Omental fat pad (tissue), 4 donors: Measurements from ENCODE around the gene AUTS2. TPM values are rescaled to one million over a fixed set of nuclear protein-coding genes. Genes with fewer than 3 reads are reported as not detected.
A peak's percentile ranks its signal among the peaks of the same experiment; 100 is the strongest.

ENCODE experiments used
- ATAC-seq: fragments of 150-250 bp; one replicate; pipeline ENCODE4 v1.9.1; 2016; ENCODE audit warnings: mild to moderate bottlenecking, moderate library complexity; ENCODE audit not compliant: low FRiP score
- DNase-seq: peaks from one replicate; pipeline ENCODE4 v3.0.0-alpha.2; 2019; ENCODE audit warnings: low spot score
- total RNA-seq, 4 donors: library from RNA; depleted of rRNA; stranded (reverse); fragments of >200 nt; gene quantifications; one replicate each; pipeline ENCODE4 v1.1.0, GENCODE V29; 2016
- TF ChIP-seq, protein P1 (sequence below), 3 donors: fragments of 450-650 bp; IDR thresholded peaks; one replicate each; pipeline ENCODE4 v1.5.1; 2016 to 2017; ENCODE audit warnings: antibody characterized with exemption in 3 of 3, mild to moderate bottlenecking in 3 of 3, moderate library complexity in 2 of 3

Gene AUTS2
- total RNA-seq, 4 donors from 2014 or later: 13.2 to 27.0 (median 21.2) TPM

DNA sequence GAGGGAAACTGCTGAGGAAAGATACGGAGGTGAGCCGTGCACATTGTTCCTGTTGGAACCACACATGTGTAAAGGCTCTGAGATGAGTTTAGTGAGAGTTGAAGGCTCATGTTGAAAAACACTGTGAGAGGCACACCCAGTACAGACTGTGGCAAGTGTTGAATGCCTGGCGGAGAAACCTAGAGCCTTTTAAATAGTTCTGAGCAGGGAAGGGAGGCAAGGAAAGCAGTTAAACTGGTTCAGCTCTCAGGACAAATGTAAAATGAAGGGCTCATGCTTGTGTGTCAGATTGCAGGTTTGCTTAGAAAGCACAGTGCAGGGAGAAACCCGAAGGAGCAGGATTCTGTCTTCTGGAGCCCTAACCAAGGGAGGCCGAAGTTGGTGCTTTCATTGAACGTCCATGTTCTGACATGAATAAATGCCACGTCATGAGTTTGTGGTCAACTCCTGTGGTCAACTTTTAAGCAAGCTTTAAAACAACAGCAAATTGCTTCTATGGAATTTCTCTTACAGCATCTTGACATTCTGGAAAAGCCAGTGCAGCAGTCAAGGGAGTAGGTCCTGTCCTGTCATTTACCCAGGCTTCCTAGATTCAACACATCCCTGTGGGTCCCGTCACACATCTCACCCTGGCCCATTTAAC, 882.8 kb downstream of the AUTS2 start:
- TF ChIP-seq, protein P1, sequence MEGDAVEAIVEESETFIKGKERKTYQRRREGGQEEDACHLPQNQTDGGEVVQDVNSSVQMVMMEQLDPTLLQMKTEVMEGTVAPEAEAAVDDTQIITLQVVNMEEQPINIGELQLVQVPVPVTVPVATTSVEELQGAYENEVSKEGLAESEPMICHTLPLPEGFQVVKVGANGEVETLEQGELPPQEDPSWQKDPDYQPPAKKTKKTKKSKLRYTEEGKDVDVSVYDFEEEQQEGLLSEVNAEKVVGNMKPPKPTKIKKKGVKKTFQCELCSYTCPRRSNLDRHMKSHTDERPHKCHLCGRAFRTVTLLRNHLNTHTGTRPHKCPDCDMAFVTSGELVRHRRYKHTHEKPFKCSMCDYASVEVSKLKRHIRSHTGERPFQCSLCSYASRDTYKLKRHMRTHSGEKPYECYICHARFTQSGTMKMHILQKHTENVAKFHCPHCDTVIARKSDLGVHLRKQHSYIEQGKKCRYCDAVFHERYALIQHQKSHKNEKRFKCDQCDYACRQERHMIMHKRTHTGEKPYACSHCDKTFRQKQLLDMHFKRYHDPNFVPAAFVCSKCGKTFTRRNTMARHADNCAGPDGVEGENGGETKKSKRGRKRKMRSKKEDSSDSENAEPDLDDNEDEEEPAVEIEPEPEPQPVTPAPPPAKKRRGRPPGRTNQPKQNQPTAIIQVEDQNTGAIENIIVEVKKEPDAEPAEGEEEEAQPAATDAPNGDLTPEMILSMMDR (IDR thresholded peaks at IDR 0.05): no peak
- ATAC-seq: no peak
- DNase-seq: no peak

DNA sequence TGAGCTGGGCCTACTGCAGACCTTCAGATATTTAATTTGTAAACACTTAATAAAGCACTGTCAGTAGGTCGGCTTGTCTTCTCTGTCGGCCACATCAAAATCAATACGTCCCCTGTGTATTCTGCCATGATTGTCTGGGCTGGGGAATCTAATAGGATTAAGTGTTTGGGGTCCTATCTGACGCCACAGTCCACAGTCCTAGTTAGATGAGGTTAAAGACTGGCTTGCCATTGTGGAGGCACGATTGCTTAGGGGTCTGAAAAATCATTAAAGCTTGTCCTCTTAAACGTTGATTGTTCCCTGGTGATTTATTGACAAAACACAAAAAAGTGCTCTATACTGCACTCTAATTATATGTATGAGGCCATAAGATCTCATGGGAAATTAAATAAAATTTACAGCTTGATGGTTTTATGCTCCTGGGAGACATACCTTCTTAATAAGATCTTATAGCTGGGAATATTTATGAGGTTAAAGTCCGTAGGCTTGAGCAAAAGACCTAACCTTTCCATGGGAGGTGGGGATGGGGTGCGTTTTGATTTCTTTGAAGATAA, 883.4 kb downstream of the AUTS2 start:
- TF ChIP-seq, protein P1 (IDR thresholded peaks at IDR 0.05): no peak
- DNase-seq (no peak), ATAC-seq (no peak)

DNA sequence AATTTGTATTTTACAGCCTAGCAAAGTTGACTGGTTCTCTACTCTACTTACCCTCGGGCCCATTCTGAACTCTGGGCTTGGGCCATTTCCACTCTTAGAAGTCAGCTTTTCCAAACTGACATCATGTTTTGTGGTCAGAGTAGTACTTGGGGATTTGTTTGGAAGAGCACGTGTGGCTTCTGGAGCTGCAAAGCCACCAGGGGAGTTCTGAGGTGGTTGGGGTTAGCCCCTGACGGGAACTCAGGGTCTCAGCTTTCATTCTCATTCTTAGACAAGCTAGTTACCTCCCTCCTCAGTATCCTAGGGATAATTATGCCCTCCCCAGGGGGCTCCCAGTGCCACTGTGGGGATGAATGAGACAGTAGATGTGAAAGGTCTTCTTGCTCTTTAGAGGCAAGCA, 886.0 kb downstream of the AUTS2 start:
- TF ChIP-seq, protein P1 (IDR thresholded peaks at IDR 0.05): no peak
- no peak for DNase-seq
- ATAC-seq: no peak

DNA sequence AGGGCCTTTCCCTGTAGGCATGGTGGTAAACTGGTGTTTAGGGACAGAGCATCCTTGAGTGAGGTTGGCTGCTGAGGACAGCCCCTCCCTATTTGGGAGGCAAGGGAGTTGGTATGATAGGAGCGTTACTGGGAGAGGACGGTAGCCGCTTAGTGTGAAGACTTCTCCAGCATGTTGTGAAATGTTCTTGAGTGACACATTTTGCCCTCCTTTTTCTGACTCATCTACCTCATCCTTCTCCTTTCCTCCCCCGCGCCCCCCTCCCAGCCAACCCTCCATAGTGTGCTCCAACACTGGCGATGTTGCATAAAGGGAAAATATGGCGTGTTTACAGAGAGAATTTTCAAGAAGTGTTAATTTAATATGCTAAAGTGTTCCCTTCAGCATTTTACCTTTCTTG, 888.7 kb downstream of the AUTS2 start:
- ATAC-seq: peak; percentile 94
- TF ChIP-seq, protein P1 (IDR thresholded peaks at IDR 0.05): no peak
- DNase-seq: peak; percentile 27

DNA sequence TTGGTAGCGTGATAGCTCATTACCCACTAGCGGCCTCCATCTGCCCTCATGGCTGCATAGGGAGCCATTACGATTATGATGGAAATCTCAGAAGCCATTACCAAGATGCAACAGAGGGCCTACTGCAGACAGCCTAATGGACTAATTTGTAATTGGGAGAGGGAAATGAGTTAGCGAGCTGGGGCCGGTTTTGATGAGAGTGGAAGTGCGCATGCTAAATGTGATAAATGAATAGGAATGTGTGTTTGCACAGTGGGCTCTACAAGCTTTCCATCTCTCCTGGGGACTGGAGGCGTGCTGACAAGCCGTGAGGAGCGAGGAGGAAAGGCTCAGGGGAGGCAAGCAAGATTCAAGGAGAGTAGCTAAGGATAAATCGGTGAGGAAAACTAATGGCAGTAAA, 889.2 kb downstream of the AUTS2 start:
- no peak for ATAC-seq
- TF ChIP-seq, protein P1 (IDR thresholded peaks at IDR 0.05): no peak
- DNase-seq: no peak

DNA sequence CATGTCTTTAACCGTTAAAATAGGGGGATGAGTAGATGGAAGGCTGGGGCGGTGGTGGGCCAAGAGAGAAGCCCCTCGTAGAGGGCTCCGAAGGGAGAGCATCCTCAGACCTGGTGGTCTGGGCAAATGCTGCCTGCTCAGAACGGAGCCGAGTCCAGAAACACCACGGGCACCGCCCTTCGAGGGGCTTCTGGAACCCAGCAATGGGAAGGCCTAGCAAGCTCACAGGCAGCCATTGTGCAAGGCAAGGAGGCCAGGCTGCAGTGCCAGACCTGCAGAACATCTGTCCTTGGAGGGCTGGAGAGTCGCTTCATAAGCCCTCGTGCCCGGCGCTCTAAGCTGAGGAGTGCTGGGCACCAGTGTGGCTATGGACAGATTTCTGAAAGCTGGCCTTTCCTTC, 889.6 kb downstream of the AUTS2 start:
- TF ChIP-seq, protein P1 (IDR thresholded peaks at IDR 0.05): no peak
- ATAC-seq (no peak), DNase-seq (no peak)

DNA sequence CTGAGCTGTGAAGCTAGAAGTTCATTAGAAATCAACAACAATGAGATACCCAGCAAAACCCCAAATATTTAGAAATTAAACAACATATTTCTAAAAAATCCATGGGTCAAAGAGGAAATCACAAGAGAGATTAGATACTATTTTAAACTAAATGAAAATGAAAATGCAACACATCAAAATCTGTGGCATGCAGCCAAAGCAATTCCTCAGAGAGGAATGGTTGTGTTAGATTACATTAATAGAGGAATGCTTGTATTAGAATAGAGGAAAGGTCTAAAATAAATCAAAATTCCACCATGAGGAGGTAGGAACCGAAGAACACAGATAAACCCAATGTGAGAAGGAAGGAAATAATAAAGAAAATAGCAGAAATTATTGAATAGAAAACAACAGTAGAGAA, 891.5 kb downstream of the AUTS2 start:
- ATAC-seq: no peak

More for the DNA sequence above, 891.5 kb downstream of the AUTS2 start:
- TF ChIP-seq, protein P1 (IDR thresholded peaks at IDR 0.05): no peak
- no peak for DNase-seq
